IPS-15b (cell line): ENCODE results near the gene YRDC.
A peak's percentile ranks its signal among the peaks of the same experiment; 100 is the strongest.

Experiments used
- H3K27me3 ChIP-seq: one replicate; pipeline ENCODE4 v1.6.1; 2013; ENCODE audit warnings: low read length; ENCODE audit not compliant: control insufficient read depth, insufficient read depth
- H3K36me3 ChIP-seq: one replicate; pipeline ENCODE4 v1.6.1; 2013; ENCODE audit warnings: low read length; ENCODE audit not compliant: control insufficient read depth, insufficient read depth
- H3K4me1 ChIP-seq: one replicate; pipeline ENCODE4 v1.6.1; 2013; ENCODE audit warnings: mild to moderate bottlenecking, low read length; ENCODE audit not compliant: control insufficient read depth, insufficient read depth
- H3K4me3 ChIP-seq: one replicate; pipeline ENCODE4 v1.5.1; 2013; ENCODE audit warnings: low read depth, low read length
- H3K9ac ChIP-seq: one replicate; pipeline ENCODE4 v1.6.1; 2013; ENCODE audit warnings: low read depth, mild to moderate bottlenecking, low read length
- H3K9me3 ChIP-seq: one replicate; pipeline ENCODE4 v1.6.1; 2013; ENCODE audit warnings: mild to moderate bottlenecking, low read length; ENCODE audit not compliant: control insufficient read depth, insufficient read depth

YRDC gene, protein sequence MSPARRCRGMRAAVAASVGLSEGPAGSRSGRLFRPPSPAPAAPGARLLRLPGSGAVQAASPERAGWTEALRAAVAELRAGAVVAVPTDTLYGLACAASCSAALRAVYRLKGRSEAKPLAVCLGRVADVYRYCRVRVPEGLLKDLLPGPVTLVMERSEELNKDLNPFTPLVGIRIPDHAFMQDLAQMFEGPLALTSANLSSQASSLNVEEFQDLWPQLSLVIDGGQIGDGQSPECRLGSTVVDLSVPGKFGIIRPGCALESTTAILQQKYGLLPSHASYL

DNA sequence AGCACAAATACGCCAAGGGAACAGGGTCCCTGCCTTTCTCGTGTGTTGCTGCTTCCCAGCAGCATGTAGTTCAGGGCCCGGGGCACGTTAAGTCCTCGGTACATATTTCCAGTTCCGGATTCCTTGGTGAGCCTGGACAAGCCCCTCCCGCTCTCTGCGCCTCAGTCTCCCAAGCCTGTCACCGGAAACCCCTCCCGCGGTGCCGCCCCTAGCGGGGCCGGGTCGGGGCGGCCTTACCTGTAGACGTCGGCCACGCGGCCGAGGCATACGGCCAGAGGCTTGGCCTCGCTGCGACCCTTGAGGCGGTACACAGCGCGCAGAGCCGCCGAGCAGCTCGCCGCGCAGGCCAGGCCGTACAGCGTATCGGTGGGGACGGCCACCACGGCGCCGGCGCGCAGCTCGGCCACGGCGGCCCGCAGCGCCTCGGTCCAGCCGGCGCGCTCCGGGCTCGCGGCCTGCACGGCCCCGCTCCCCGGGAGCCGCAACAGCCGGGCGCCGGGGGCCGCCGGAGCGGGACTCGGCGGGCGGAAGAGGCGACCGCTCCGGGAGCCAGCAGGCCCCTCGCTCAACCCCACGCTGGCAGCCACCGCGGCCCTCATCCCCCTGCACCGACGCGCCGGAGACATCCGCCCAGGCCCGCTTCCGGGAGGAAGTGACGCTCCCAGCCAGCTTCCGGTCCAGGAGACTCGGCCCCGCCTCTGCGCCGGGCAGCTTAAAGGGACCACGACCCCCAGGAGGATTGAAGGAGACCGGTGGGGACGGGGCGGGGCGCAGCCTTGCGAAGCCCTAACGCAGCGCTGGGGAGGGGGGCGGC, at the start of gene YRDC, which contains the start of gene C1orf122:
Gene YRDC (minus strand): TSS at position 654 of the 814 bp plus-strand sequence. CDS start 28 bp downstream, at position 626.
Gene C1orf122 (plus strand): TSS at position 236 of the 814 bp plus-strand sequence. CDS start 615 bp downstream, outside the sequence.
- peaks cover 37% of the 10 kb centered on the region for H3K36me3 ChIP-seq

DNA sequence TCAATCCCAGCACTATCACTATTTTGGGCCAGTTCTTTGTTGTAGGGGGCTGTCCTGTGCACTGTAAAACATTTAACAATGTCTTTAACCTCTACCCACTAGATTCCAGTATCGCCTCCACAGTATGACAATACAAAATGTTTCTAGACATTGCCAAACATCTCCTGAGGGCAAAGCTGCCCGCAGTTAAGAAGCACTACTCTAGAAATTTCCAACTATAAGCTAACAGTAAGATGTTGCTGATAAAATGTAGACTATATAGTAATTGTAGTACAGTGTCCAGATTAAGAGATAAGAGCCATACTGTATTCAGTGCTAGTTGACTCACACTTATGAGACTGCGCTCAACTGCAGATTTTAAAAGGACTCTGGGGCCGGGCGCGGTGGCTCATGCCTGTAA, 46.4 kb upstream of the YRDC start:
- Histone ChIP-seq H3K36me3 (peaks cover 5% of the 10 kb centered on the region), H3K27me3 (no peaks in the 10 kb centered on the region), H3K9ac (no peak overlapping the region), H3K4me3 (no peak overlapping the region), H3K9me3 (no peaks in the 10 kb centered on the region), H3K4me1 (no peaks in the 10 kb centered on the region)

More for the DNA sequence above, at the start of gene YRDC, which contains the start of gene C1orf122:
- Histone ChIP-seq H3K27me3 (no peaks in the 10 kb centered on the region), H3K4me3 (peak within 1 kb of the TSS; percentile 94), H3K9ac (peak within 1 kb of the TSS; percentile 87), H3K9me3 (no peaks in the 10 kb centered on the region), H3K4me1 (peaks cover 3% of the 10 kb centered on the region)

DNA sequence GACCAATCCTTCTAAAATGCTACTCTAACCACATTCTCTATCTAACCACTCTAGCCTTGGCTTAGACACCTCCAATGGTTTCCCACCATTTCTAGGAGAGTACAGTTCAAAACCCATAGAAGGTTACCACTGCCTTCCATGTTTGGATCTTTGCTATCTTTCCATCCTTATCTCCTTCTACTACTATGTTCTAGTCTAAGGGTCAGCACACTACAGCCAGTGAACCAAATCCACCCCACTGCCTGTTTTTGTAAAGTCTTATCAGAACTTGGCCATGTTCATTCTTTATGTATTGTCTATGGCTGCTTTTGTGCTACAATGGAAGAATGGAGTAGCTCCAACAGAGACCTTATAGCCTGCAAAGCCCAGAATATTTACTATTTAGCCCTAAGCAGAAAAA, 45.1 kb upstream of the YRDC start:
- Histone ChIP-seq H3K4me3 (no peak overlapping the region), H3K27me3 (no peaks in the 10 kb centered on the region), H3K9me3 (no peaks in the 10 kb centered on the region), H3K9ac (no peak overlapping the region), H3K4me1 (no peaks in the 10 kb centered on the region), H3K36me3 (peaks cover 5% of the 10 kb centered on the region)

DNA sequence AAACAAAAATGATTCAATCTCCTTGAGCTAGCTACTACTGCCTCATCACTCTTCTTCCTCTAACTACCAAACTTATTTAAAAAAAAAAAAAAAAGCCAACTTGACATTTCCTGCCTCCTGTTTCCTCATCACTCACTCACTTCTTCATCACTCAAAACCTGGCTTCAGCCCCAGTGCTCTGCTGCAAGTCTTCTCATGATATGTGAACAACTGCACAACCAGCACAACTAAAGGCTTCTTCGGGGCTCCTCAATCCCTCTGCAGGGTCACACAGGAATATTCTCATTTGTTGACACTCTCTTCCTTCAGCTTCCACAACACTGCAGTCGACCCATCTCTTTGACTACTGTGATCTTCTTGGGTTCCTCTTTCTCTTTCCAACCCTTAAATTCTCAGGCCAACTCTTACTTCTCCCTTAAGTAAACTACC, 43.8 kb upstream of the YRDC start:
- Histone ChIP-seq H3K9me3 (no peaks in the 10 kb centered on the region), H3K9ac (no peak overlapping the region), H3K4me3 (no peak overlapping the region), H3K4me1 (no peaks in the 10 kb centered on the region), H3K36me3 (peaks cover 1% of the 10 kb centered on the region), H3K27me3 (no peaks in the 10 kb centered on the region)

DNA sequence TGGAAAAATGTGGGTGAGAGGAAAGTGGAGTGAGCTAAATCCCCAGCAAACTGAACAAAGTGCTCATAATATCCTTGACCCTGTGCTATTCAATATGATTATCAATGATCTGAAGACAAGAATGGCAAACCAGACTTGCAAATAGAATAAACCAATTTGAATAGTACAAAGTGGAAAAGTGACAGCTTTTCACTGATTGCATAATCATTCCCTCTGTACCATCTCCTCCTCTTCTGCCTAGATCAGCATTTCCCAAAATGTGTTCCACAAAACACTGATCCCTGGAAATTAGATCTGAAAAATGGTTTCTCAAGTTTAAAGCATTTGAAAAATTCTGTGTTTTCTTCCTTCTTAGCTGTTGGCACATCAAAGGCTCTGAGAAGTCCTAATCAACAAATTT, 43.3 kb upstream of the YRDC start:
- Histone ChIP-seq H3K36me3 (no peaks in the 10 kb centered on the region), H3K27me3 (no peaks in the 10 kb centered on the region), H3K9ac (no peak overlapping the region), H3K4me1 (no peaks in the 10 kb centered on the region), H3K9me3 (no peaks in the 10 kb centered on the region), H3K4me3 (no peak overlapping the region)

DNA sequence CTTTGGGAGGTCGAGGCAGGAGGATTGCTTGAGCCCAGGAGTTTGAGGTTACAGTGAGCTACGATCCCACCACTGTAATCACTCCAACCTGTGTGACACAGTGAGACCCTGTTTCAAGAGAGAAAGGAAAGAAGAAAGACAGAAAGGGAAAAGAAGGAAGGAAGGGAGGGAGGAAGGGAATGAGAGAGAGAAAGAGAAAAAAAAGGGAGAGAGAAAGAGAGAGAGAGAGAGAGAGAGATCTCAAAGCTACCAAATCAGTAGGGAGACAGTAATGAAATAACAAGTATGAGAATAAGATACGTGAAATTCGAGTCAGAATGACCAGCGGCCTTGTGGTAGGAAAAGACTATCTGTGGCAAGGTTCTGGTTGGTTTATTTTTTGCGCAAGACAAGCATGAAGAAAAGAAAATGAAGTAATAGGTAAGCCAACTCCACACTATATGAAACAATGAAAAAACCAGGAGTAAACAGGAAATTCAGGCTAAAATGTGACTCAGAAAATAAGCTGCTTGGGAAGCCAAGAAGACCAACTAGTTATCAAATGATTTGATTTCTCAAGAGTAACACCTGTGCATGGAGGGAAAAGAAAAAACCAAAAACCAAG, 42.4 kb upstream of the YRDC start:
- Histone ChIP-seq H3K36me3 (no peaks in the 10 kb centered on the region), H3K27me3 (no peaks in the 10 kb centered on the region), H3K4me1 (no peaks in the 10 kb centered on the region), H3K4me3 (no peak overlapping the region), H3K9ac (no peak overlapping the region), H3K9me3 (no peaks in the 10 kb centered on the region)

DNA sequence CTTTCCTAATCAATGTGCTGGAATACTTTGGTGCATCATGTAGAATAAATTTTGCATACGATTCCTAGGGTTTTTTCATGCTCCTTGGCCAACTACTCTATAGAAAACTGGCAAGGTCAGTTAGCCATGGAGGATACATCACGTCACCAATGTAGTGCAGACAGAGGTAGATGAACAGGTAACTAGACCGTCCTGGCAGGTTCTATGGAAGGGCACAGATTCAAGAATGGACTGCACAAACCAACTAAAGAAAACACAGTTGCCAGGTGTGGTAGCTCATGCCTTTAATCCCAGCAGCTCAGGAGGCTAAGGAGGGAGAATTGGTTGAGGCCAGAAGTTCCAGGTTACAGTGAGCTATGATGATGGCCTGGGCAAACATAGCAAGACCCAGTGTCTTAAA, 41.5 kb upstream of the YRDC start:
- no peaks in the 10 kb centered on the region for H3K36me3 ChIP-seq
- H3K4me3 ChIP-seq, result no peak overlapping the region
- H3K27me3 ChIP-seq, result no peaks in the 10 kb centered on the region
- no peak overlapping the region for H3K9ac ChIP-seq
- no peaks in the 10 kb centered on the region for H3K4me1 ChIP-seq
- no peaks in the 10 kb centered on the region for H3K9me3 ChIP-seq

DNA sequence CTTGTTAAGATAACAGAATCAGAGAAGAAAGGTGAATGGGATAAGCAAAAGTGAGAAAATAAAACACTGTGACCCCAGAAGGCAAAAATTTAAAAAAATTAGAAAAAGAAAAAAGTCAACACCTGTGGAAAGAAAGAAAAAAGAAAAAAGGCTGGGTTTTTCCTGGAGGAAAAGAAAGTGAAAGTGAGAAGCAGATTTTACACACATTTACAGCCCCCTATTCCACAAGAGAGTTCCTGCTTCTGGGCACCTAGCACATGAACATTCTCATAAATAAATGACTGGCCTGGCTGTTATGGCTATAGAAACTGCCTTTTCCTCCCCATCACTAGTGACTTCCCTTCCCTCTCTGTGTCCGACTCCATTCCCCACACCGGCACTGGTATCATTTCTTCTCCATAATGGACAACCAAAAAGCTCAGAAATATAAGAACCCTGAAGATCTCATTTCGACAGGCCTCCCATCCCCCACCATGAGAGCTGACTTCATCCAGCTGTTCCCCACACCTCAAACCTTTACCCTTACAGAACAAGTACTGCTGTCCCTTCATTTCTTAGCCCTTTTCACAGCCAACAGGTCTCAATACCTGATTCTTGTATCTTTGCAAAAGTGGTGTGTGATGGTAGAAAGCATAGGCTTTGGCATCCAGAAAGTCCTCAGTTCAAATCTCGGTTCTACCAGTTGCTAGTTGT, 38.8 kb upstream of the YRDC start:
- Histone ChIP-seq H3K9me3 (no peaks in the 10 kb centered on the region), H3K4me3 (no peak overlapping the region), H3K4me1 (no peaks in the 10 kb centered on the region), H3K9ac (no peak overlapping the region), H3K27me3 (no peaks in the 10 kb centered on the region), H3K36me3 (peaks cover 4% of the 10 kb centered on the region)

DNA sequence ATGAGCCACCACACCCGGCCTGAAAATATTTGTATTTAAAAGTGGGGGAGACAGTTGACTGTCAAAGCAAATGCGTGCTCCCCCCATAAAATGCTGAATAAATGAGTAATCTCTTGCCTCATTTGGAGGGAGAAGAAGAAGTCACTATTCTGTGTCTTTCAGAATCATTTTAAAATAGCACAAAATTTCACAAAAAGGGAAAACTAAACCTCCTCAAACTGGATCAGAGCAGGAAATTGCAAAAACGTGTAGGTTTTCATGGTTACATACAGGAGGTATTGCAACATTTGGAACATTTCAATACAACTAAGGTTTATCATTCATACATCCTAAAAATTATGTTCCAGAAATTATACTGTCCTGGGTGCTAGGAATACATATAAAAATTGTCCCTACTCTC, 37.8 kb upstream of the YRDC start:
- Histone ChIP-seq H3K9me3 (no peaks in the 10 kb centered on the region), H3K36me3 (peaks cover 8% of the 10 kb centered on the region), H3K4me3 (no peak overlapping the region), H3K4me1 (no peaks in the 10 kb centered on the region), H3K9ac (no peak overlapping the region), H3K27me3 (no peaks in the 10 kb centered on the region)

DNA sequence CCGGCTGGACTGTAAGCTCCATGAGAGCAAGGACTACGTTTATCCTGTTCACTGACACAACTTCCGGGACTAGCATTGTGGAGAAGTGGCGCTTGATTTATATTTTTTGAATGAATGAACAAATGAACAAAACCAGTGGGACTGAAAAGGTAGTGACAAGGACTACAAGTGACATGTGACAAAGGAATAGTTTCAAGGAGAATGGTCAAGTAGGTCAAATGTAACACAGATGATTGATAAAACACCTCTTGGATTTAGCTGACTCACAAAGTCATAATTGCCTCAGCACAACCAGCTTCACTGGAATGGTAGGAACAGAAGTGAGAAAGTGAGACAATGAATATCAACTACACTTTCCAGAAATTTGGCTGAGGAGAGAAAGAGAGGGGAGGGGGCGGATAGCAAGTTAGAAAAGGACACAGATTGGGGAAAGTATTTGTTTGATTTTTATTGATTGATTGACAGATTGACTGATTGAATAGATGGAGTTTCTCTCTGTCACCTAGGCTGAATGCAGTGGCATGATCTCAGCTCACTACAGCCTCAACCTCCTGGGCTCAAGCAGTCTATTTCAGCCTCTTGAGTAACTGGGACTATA, 37.1 kb upstream of the YRDC start:
- Histone ChIP-seq H3K36me3 (peaks cover 8% of the 10 kb centered on the region), H3K27me3 (no peaks in the 10 kb centered on the region), H3K4me1 (no peaks in the 10 kb centered on the region), H3K9ac (no peak overlapping the region), H3K9me3 (no peaks in the 10 kb centered on the region), H3K4me3 (no peak overlapping the region)

DNA sequence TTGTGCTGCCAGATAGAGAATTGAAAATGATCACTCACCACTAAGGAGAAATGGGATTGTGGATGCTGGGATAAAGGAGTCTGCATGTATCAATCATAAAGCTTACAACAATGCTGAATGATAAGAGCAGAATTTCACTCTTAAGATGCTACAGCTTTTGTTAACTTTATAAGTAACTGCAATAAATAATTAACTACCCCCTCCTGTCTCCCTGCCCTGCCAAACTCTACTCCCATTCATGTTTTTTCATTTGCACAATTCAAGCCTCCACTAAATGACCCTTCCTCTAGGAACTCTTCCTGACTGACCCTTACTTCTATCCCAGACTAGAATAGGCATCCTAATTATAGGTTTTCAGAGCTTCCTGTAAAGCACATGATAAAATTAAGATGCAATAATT, 36.5 kb upstream of the YRDC start:
- Histone ChIP-seq H3K4me1 (no peaks in the 10 kb centered on the region), H3K9me3 (no peaks in the 10 kb centered on the region), H3K27me3 (no peaks in the 10 kb centered on the region), H3K4me3 (no peak overlapping the region), H3K36me3 (peaks cover 11% of the 10 kb centered on the region), H3K9ac (no peak overlapping the region)
